Inflammatory macrophage treated with lipopolysaccharide for 1 hour (primary cell): Measurements from ENCODE around the gene DEF6.

ENCODE experiments used
- DNase-seq, 2 donors: peaks; one replicate each; pipeline ENCODE4 v3.0.0-alpha.2; 2020 to 2022

DEF6 gene

DNA sequence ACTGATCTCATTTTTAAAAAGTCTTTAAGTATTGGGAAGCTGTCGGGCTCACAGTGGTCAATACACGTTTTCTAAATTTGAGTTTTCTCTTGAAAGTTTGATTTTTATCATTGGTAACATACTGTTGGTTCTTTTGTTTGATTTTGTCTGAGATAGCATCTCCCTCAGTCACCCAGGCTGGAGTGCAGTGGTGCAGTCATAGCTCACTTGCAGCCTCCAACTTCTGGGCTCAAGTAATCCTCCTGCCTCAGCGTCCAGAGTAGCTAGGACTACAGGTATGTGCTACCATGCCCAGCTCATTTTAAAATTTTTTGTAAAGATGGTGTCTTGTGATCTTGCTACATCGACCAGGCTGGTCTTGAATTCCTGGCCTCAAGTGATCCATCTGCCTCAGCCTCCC is 53.8 kb downstream of the DEF6 start:
- no peak for DNase-seq

DNA sequence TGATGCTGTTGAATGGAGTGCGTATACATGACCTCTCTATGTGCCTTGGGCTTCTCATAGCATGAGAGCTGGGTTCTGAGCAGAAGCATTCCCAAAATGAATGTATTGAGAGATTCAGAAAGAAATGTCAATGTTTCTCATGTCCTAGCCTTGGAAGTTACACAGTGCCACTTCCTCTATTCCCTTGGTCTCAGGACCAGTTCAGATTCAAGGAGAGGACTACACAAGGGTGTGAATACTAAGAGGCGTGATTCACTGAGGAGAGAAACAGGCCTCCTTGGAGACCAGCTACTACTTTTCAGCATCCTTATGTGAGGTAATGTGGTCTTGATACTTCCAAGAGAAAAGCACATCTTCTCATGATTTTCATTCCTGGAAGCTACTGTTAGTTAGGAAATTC is 55.1 kb downstream of the DEF6 start:
- DNase-seq, result no peak

DNA sequence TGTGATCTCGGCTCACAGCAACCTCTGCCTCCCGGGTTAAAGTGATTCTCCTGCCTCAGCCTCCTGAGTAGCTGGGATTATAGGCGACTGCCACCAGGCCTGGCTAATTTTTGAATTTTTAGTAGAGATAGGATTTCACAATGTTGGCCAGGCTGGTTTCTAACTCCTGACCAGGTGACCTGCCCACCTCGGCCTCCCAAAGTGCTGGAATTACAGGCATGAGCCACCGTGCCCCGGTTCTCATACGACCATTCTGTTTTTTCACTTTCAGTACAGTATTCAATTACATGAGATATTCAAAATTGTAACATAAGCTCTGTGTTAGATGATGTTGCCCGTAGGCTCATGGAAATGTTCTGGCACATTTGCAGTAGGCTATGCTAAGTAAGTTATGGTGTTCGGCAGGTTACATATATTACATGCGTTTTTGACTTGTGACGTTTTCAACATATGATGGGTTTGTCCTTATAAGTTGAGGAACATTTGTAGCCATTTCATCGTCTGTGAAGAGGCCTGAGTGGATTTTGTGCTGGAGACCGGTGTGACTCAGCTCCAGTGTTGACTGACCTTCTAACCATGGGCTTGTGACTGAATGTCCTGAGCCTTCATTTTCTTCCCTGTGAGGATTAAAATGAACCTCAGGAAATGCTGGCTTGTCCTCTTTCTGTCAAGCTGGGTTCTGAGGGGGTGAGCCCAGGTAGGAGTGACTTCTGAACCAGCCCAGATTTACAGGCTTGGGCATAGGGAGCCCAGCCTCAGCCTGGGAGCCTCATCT is 56.9 kb downstream of the DEF6 start:
- no peak for DNase-seq

DNA sequence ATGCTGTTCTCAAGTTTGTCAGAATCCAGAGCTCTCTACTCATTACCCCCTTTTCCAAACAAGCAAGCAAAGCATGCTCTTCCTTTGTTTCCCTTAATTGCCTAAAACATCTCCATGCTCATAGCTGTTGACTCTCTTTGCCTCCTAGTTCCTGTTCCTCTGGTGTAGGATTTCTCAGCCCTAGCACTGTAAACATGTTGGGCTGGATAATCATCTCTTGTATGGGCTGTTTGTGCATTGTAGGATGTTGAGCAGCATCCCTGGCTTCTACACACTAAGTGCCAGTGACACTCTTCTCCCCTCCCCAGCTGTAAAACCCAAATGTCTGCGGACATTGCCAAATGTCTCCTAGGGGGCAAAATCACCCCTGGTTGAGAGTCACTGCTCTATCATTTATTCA is 58.8 kb downstream of the DEF6 start:
- DNase-seq, result no peak

DNA sequence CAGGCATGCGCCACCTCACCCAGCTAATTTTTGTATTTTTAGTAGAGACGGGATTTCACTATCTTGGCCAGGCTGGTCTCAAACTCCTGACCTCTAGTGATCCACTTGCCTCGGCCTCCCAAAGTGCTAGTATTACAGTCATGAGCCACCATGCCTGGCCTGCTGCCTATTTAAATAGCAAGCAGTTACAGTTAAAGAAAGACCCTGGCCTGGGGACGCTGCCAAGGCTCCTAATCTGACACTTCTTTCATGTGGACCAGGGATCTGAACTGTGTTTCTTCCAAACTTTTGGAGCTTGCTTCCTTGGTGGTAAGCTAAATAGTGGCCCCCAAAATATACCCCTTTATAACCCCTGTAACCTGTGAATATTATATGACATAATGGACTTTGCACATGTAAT is 60.1 kb downstream of the DEF6 start:
- no peak for DNase-seq

DNA sequence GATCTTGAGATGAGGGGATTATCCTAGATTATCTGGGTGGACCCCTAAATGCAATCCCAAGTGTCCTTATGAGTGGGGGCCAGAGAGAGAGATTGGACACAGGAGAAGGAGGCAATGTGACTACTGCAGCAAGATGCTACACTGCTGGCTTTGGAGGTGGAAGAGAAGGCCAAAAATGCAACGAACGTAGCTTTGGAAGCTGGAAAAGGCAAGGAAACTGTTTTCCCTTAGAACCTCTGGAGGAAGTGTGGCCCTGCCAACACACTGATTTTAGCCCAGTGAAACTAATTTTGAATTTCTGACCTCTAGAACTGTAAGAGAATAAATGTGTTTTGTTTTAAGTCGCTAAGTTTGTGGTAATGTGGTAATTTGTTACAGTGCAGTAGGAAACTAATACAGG is 60.5 kb downstream of the DEF6 start:
- no peak for DNase-seq

DNA sequence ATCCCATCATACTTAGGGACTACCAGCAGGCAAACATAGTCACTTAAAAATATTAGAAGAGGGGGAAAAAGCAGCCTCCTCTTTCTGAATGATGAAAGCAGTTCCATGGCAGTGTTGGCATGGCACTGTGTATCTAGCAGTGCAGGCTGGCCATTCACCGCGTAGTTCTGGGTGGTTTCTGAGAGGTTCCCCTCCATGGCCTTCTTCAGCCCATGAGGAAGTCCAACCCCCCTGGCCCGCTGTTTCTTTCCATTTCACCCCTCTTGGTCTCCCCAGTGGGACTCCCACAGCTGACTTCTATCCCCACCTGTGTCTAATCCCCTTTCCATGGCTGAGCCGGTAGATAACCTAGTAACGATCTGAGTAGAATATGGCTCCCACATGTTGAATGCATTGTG is 61.7 kb downstream of the DEF6 start:
- no peak for DNase-seq

DNA sequence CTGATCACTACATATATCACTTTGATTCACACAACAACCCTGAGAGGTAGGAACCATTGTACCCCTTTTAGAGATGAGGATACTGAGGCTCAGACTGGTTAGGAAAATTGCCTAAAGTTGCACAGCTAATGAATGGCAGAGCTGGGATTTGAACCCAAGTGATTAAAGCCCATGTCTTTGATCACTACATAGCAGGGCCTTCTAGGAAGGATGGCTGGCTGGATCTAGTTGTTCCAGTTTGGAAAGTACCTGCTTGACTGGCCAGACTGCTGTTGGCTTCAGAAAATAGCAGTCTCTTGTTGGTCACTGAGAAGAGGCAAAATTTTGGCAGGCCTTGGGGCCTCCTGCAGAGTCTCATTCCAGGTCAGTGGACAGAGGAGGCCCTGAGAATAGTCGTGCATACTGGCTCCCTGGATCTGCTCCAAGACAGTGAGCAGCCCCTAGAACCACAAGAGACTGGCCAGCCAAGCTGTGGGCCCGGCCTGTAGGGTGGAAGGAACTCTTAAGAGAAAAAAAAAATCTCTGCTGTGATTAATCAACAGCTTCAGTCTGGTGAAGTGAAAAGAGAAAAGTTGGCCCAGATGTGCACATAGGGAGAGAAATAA is 62.2 kb downstream of the DEF6 start:
- DNase-seq, result no peak

DNA sequence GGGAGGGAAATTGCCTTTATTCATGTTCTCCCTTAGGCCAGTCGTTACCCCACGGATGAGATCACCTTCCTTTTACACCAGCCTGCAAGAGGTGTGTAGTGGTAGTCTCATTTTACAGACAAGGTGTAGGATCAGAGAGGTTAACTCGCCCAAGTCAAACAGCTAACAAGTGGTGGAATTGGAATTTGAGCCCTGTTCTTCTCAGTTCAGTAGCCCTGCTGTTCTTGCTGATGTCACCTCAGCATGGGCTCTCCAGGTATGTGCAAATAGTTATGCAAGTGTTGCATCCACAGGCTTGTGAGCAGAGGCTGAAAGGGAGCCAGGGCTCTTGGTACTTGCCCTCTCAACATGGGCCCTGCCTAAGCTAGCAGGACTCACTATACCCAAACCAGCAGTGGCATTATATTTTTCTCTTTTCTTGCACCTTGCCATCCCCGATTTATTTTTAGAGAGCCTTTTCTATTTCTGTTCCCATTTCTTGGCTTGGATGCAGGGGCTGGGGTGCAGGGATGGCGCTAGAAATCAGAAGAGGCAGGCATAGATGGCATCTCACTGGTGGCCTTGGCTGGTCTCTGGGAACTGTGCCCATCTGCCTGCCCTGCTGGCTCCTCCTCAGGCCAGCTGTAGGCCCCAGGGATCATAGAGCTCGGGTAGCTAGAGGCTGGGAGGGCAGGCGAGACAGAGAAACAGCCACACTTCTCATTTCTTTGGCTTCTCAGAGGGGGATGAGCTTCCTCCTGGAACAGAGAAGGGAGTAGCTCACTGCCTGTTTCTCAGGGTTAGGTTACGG is 62.9 kb downstream of the DEF6 start:
- peak in 1 of 2 donors; percentile 56 for DNase-seq

DNA sequence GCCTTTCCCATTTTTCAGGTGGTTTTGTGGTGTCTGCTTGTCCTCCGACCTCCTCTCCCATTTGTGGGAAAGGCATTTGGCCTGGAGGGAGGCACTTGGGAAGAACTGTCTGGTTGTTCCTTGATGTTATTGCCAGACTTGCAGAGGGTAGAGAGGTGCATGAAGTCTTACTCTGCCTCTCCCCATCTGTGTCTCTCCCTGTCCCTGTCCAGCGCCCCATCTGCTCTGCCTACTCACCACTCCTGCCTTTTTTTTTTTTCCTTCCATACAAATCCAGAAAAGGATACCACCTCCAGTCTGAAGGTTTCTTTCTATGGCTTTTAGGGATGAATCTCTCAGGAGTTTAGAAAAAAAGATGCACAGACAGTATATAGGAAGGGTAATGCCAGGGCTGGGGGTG is 64.6 kb downstream of the DEF6 start:
- DNase-seq, result no peak

DNA sequence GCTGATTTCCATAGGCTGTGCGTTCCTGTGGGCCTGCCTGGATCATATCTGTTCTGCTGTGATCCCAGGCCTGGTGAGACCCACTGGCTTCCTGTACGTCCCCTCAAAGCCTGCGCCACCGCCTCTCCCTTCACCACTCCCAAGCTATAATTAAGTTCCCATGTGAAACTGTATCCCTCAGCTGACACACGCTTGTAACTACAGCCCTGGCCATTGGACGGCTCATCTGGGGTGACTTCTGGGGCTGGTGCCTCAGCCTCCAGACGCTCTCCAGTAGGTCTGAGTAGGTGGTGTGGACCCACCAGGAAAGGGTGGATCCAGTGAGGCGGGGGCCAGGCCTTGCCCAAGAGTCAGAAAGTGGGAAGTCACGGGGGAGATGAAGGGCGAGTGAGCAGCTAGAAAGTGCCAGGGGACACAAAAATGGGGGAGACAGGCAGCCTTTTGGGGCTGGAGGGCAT is 65.7 kb downstream of the DEF6 start:
- peak; percentile 81 to 98 for DNase-seq

DNA sequence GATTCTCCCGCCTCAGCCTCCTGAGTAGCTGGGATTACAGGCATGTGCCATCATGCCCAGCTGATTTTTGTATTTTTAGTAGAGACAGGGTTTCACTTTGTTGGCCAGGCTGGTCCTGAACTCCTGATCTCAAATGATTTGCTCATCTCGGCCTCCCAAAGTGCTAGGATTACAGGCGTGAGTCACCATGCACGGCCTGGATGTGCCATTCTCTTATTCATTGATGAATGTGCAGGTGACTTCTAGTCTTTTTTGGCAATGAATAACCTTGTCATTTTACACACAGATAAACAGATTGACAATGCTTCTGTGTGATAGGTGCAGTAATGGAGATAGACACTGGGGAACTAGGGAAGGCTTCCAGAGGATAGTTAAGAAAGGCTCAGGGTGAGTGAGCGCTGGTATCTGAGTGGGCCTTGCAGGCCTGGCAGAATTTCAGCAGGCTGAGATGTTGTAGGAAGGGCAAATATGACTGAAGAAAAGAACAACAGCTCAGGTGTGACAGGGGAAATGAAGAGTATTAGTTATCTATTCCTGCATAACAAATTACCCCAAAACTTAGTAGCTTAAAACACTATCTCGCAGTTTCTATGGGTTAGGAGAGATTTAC is 68.1 kb downstream of the DEF6 start:
- peak in 1 of 2 donors; percentile 57 for DNase-seq

DNA sequence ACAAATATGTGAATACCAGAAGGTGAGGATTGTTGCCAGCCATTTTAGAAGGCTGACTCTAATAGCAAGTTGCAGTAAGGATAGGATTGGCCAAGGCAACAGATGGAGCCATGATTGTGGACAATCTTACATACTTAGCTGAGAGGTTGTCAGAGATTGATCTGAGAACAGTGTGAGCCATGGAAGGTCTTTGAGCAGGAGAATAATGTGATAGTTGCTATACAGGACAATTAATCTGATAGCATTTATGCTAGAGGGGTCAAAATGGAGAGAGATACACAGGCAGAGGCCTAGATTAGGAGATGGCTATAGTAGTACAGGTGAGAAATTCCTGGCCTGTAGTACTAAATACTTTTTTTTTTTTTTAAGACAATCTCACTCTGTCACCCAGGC is 68.6 kb downstream of the DEF6 start:
- DNase-seq, result no peak

DNA sequence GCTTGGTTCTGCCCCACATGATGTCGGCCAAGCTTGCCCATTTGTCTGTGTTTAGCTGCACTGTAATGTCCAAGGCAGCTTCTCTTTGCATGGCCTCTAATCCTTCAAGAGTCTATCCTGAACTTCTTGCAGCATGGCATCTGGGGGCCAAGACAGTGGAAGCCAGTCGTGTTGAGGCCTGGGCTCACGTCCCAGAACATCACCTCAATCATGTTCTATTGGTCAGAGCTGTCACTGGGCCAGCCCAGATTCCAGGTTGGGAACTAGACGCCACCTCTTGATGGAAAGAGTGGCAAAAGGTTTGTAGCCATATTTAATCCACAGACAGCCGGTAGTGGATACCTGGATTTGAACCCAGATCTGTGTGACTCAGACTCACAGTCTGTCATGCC is 70.0 kb downstream of the DEF6 start:
- DNase-seq, result no peak

DNA sequence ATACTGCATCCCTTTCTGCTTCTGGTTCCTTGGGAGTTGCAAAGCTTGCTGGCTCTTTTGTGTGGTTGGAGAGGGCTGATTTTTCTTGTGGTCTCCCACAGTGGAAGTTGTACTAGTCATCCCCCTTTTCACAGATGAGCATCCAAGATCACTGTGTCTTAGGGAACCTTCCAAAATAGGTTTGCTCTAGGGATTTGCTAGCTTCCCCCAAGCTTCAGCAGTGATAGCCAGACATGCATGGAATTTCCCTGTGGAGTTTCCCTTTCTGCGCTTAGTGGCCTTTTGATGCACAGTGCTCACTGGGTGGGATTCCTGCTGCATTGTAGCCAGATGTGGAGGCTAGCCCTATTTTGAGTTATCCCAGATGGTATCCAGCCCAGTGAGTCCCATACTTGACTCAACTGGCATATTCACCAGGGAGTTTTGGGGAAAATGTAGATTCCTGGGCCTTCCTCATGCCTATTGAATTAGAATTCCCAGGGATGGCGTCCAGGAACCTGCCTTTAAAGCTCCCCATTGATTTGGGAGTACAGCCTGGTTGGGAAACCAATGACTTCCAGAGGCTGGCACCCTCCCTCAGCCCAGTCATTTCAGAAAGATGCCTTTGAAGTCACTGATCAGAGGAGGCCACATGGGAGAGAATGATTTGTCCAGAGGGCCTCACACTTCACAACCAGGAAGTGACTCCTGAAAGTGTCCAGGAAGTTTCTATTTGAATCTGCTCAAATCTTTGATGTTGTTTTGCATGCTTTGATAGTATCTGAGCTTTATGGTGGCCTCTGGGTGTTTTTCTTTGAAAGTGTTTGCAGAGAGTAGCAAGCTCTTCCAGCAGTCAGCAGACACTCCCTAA is 70.6 kb downstream of the DEF6 start:
- peak; percentile 50 to 84 for DNase-seq

DNA sequence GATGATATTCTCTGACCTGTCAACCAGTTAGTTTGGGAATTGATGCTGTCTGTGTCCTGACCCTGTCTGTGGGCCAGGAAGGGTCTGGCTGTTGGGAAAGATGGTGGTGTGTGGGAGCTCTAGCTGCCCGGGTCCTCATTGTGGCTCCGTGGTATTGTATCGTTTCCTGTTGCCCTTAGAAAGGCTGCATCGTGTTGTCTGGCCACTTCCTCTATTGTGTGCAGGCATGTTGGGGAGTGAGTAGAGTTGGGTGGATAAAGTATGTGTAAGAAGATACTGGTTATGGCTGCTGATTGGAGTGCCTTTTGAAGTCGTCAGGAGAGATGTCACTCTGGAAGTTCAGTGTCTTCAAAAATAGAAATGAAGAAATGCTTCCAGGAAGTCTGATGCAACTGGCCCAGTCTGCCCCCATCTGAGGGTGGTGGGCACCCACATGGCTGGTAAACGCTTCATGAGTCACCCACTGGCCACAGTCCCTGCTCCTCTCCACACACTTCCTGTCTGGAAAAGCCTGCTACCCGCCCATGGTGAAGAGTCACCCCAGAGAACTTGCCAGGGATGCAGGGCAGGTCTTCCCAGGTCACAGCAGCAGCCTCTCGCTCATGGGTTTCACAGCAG is 72.6 kb downstream of the DEF6 start:
- DNase-seq, result peak; percentile 97 to 100

DNA sequence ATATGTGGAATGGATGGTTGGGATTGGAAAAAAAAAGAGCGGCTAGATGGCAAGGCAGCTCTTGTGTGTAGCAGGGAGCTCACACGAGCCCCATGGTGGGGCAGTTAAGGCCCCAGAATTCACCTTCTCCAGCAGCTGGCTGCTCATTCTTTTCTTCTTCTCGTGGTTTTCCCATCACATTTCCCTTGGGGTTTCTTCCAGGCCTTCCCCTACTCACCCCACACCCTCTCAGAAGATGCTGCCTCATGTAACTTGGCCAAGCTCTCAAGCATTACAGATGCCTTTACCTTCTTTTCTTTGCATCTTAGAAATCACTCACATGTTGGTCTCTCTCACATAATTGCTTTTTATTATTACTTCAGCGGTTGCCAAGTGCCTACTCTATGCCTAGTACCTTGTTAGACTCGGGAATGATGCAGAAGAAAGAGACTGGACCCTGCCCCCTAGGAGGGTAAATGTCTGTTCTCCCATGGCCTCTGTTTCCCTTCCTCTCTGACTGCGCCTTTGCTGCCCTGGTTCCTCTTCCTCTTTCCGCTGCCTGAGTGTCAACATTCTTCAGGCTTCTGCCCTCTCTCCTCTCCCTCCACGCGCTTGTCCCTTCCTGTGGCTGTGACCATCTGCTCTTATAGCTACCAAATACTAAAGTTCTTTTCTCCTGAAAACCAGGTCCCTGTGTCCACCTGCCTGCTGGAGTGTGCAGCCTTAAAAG is 73.3 kb downstream of the DEF6 start:
- DNase-seq, result peak; percentile 78 to 84
